HepG2 (cell line): Measurements from ENCODE around the gene REC114. TPM values are rescaled to one million over a fixed set of nuclear protein-coding genes. Genes with fewer than 3 reads are reported as not detected.

Experiments
- ATAC-seq: fragments of 200-7000 bp; cut with Tn5 transposase; 3 replicates; pipeline ENCODE4 v1.9.1; 2020; ENCODE audit warnings: mild to moderate bottlenecking, moderate library complexity
- BruUV-seq: library from RNA; stranded (reverse); fragments of 400-500 nt; replicated peaks from 2 replicates; lab custom pipeline; 2021; lab: Mats Ljungman, UMichigan
- CTCF ChIA-PET: fragments of 300-600 bp; formaldehyde crosslinking; extraction: SDS; loops from one replicate; lab custom pipeline; 2021; ENCODE audit warnings: low total read pairs, inconsistent platforms, low intra/inter-chr PET ratio; lab: Yijun Ruan, JAX
- POLR2A ChIA-PET: fragments of 350-600 bp; sonication (Branson Sonifier 250); formaldehyde crosslinking; loops from one replicate; lab custom pipeline; 2020; ENCODE audit warnings: antibody characterized with exemption, inconsistent platforms; lab: Yijun Ruan, JAX
- DNase-seq: peaks from one replicate; pipeline ENCODE4 v3.0.0-alpha.2; 2015; ENCODE audit warnings: low spot score
- FAIRE-seq: peaks from 3 replicates; lab custom pipeline; 2011; peaks lifted over from hg19 to GRCh38; lab: Jason Lieb, UNC
- H2AFZ ChIP-seq: one replicate; pipeline ENCODE4 v1.6.1; 2011; ENCODE audit warnings: low read length, inconsistent platforms
- H3K27ac ChIP-seq: fragments of 300-600 bp; 3 replicates; pipeline ENCODE4 v1.8.0; 2011; ENCODE audit warnings: mixed run types, mild to moderate bottlenecking, mixed read lengths, low read length, inconsistent platforms; ENCODE audit not compliant: insufficient read depth; ENCODE audit errors: extremely low read length
- H3K27me3 ChIP-seq, 2 experiments: fragments of 200-600 bp in 1 of 2; 2 replicates in 1 of 2; 3 replicates in 1 of 2; pipeline versions ENCODE4 v1.6.0 to v1.8.0; 2011; ENCODE audit warnings: low read length in 2 of 2, mild to moderate bottlenecking in 2 of 2, moderate library complexity in 2 of 2, inconsistent platforms in 1 of 2; ENCODE audit not compliant: insufficient read depth in 2 of 2, control insufficient read depth in 1 of 2
- H3K36me3 ChIP-seq, 2 experiments: fragments of 200-600 bp in 1 of 2; replicated peaks in 1 of 2; 2 replicates in 1 of 2; 3 replicates in 1 of 2; pipeline versions ENCODE4 v1.5.1 to v1.8.0; 2011; ENCODE audit warnings: low read length in 2 of 2, inconsistent platforms in 1 of 2; ENCODE audit not compliant: insufficient read depth in 2 of 2, control insufficient read depth in 1 of 2
- H3K4me1 ChIP-seq: 2 replicates; pipeline ENCODE4 v1.5.1; 2012; ENCODE audit warnings: low read length, inconsistent platforms; ENCODE audit not compliant: insufficient read depth
- H3K4me2 ChIP-seq: 2 replicates; pipeline ENCODE4 v1.6.0; 2011; ENCODE audit warnings: low read depth, low read length, inconsistent platforms
- H3K4me3 ChIP-seq, 3 experiments: fragments of 200-600 bp in 1 of 3; sonication (generic), shearing (Covaris generic) in 1 of 3; replicated peaks in 1 of 3; 2 replicates each; pipeline ENCODE4 v1.5.1; 2011 to 2016; ENCODE audit warnings: low read length in 3 of 3, inconsistent platforms in 2 of 3, low read depth in 2 of 3, mild to moderate bottlenecking in 2 of 3, control low read depth in 1 of 3, mixed read lengths in 1 of 3; ENCODE audit not compliant: insufficient read depth in 1 of 3
- H3K79me2 ChIP-seq: one replicate; pipeline ENCODE4 v1.6.1; 2011; ENCODE audit warnings: low read length, inconsistent platforms; ENCODE audit not compliant: insufficient read depth
- H3K9ac ChIP-seq: 2 replicates; pipeline ENCODE4 v1.6.0; 2011; ENCODE audit warnings: mild to moderate bottlenecking, low read depth, low read length, inconsistent platforms; ENCODE audit not compliant: insufficient read depth
- H3K9me3 ChIP-seq: 2 replicates; pipeline ENCODE4 v1.5.1; 2012; ENCODE audit warnings: mild to moderate bottlenecking, low read length
- H4K20me1 ChIP-seq: 2 replicates; pipeline ENCODE4 v1.6.0; 2011; ENCODE audit warnings: inconsistent platforms, mild to moderate bottlenecking, low read length, moderate library complexity; ENCODE audit not compliant: insufficient read depth
- ATF2 ChIP-seq: sonication (generic); formaldehyde crosslinking; IDR thresholded peaks from 2 replicates; pipeline ENCODE4 v1.4.0; 2020; ENCODE audit warnings: missing genetic modification reagents
- BRCA1 ChIP-seq: sonication (generic); formaldehyde crosslinking; IDR thresholded peaks from 2 replicates; pipeline ENCODE4 v1.4.0; 2020; ENCODE audit warnings: missing genetic modification reagents
- CENPT ChIP-seq: sonication (generic); formaldehyde crosslinking; IDR thresholded peaks from 2 replicates; pipeline ENCODE4 v1.8.0; 2022; ENCODE audit warnings: low read depth, mild to moderate bottlenecking, moderate library complexity, missing genetic modification reagents
- ELF4 ChIP-seq: sonication (generic); formaldehyde crosslinking; IDR thresholded peaks from 2 replicates; pipeline ENCODE4 v1.5.0; 2020; ENCODE audit warnings: missing genetic modification reagents, mild to moderate bottlenecking, moderate library complexity, borderline replicate concordance
- GTF2F1 ChIP-seq: fragments of 150-350 bp; IDR thresholded peaks from 2 replicates; pipeline ENCODE4 v1.6.1; 2014; ENCODE audit warnings: low read length
- HNRNPLL ChIP-seq: fragments of 200-400 bp; formaldehyde crosslinking; IDR thresholded peaks from 2 replicates; pipeline ENCODE4 v1.6.1; 2017; ENCODE audit warnings: mild to moderate bottlenecking, low read depth, low read length; ENCODE audit not compliant: poor library complexity, severe bottlenecking
- MED8 ChIP-seq: sonication (generic); formaldehyde crosslinking; IDR thresholded peaks from 2 replicates; pipeline ENCODE4 v1.8.1; 2023; ENCODE audit warnings: mild to moderate bottlenecking, missing genetic modification reagents; ENCODE audit not compliant: insufficient replicate concordance
- MLLT10 ChIP-seq: sonication (generic); formaldehyde crosslinking; IDR thresholded peaks from 2 replicates; pipeline ENCODE4 v1.4.0; 2020; ENCODE audit warnings: missing genetic modification reagents
- PHF21A ChIP-seq: sonication (generic); formaldehyde crosslinking; IDR thresholded peaks from 2 replicates; pipeline ENCODE4 v1.5.0; 2020; ENCODE audit warnings: mild to moderate bottlenecking, missing genetic modification reagents
- RBM39 ChIP-seq: fragments of 200-400 bp; formaldehyde crosslinking; IDR thresholded peaks from one replicate; pipeline ENCODE4 v1.6.1; 2018; ENCODE audit warnings: antibody characterized with exemption, mild to moderate bottlenecking, low read depth, low read length; ENCODE audit not compliant: poor library complexity, severe bottlenecking
- ZBTB7B ChIP-seq: sonication (generic); formaldehyde crosslinking; IDR thresholded peaks from 2 replicates; pipeline ENCODE4 v1.4.0; 2020; ENCODE audit warnings: missing genetic modification reagents
- ZNF547 ChIP-seq: sonication (generic); formaldehyde crosslinking; IDR thresholded peaks from 2 replicates; pipeline ENCODE4 v1.5.1; 2020; ENCODE audit warnings: mild to moderate bottlenecking, missing genetic modification reagents
- ZNF616 ChIP-seq: sonication (generic); formaldehyde crosslinking; IDR thresholded peaks from 2 replicates; pipeline ENCODE4 v1.5.0; 2020; ENCODE audit warnings: low read depth, mild to moderate bottlenecking, missing genetic modification reagents
- ZNF660 ChIP-seq: sonication (generic); formaldehyde crosslinking; IDR thresholded peaks from 2 replicates; pipeline ENCODE4 v1.5.1; 2020; ENCODE audit warnings: mild to moderate bottlenecking, low read depth, missing genetic modification reagents, borderline replicate concordance
- ZNF781 ChIP-seq: sonication (generic); formaldehyde crosslinking; IDR thresholded peaks from 2 replicates; pipeline ENCODE4 v1.5.1; 2020; ENCODE audit warnings: borderline replicate concordance, mild to moderate bottlenecking, missing genetic modification reagents; ENCODE audit errors: not compliant biosample characterization
- WGBS: methylation state at CpG from one replicate; pipeline ENCODE4 v1.1.6; 2017; ENCODE audit warnings: low lambda C conversion rate; 5-methylcytosine and 5-hydroxymethylcytosine counted together
- in situ Hi-C: cut with HindIII; loops from 2 replicates; pipeline ENCODE4 v1.10.0; 2017; ENCODE audit warnings: low pct_unique_long_range_greater_than_20kb; ENCODE audit not compliant: extremely low pct_ligation_motif_present
- intact Hi-C: fragments of 100-400 bp; cut with micrococcal nuclease; formaldehyde crosslinking; loops from one replicate; pipeline ENCODE4 v1.10.0; 2022; ENCODE audit not compliant: unreplicated experiment
- polyA plus RNA-seq, 8 experiments: library from polyadenylated mRNA; depleted of rRNA in 3 of 8; stranded (reverse) in 7 of 8; unstranded in 1 of 8; fragments of >200 nt; fragmentation: Illumina TruSeq in 4 of 8; extraction: Trizol in 4 of 8; gene quantifications; 2 replicates each; pipeline versions ENCODE4 v1.2.1 to v1.2.3, GENCODE V29; 2011 to 2016; ENCODE audit warnings: low read depth in 4 of 8, missing spikeins in 1 of 8, mixed read lengths in 1 of 8; ENCODE audit not compliant: insufficient read depth in 1 of 8
- total RNA-seq, 5 experiments: library from RNA; depleted of rRNA; stranded (reverse); fragments of >200 nt; fragmentation: Illumina TruSeq; extraction: Trizol; gene quantifications; 2 replicates each; pipeline ENCODE4 v1.2.3, GENCODE V29; 2016; ENCODE audit warnings: low read depth in 1 of 5
- TF ChIP-seq, protein P1 (sequence below): sonication (generic); formaldehyde crosslinking; IDR thresholded peaks from 2 replicates; pipeline ENCODE4 v1.8.0; 2022; ENCODE audit warnings: mild to moderate bottlenecking, missing genetic modification reagents; ENCODE audit not compliant: insufficient replicate concordance
- TF ChIP-seq, protein P2 (sequence below): sonication (generic); formaldehyde crosslinking; IDR thresholded peaks from 2 replicates; pipeline ENCODE4 v1.5.0; 2020; ENCODE audit warnings: mild to moderate bottlenecking, missing genetic modification reagents

REC114 gene
- total and polyA plus RNA-seq, 2 of the 13 experiments (the other 11 are each of a cell fraction or from before 2014, with no cell fraction given), result not detected

- in situ Hi-C loops, result no loop called here
Measured at GRCh38 chr15:73608475-73608874, 165.5 kb downstream of the REC114 start.

DNA sequence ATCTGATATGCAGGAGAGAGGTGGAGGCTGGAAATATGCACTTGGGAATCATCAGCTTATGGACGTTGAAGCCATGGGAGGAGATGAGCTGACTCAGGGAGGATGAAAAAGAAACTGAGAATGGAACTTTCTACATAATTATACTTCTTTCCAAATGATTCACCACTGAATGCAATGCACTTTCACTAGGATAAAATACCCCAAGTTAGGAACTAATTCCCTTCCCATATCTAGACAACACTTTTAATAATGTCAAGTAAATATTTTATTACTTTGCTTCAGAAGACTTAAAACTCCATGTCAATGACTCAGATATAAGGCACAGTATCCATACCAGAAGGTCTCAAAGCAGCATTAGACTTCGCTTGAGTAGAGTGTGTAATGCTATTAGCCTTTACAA lies 166.0 kb downstream of the REC114 start:
- POLR2A ChIA-PET, result no interaction called here
- intact Hi-C loops, result no loop called here
- in situ Hi-C loops, result no loop called here
- H3K4me3 ChIP-seq, result no peak overlapping the region
- WGBS, result 95% methylated on average over 2 of the region's 2 CpGs
- peaks cover 81% of the 10 kb centered on the region for H3K79me2 ChIP-seq
- H3K27ac ChIP-seq, result no peak overlapping the region
- DNase-seq, result no peak
- no peaks in the 10 kb centered on the region for H3K9me3 ChIP-seq
- BruUV-seq, result no TSS peak
- H4K20me1 ChIP-seq, result peaks cover 23% of the 10 kb centered on the region
- peaks cover 21% of the 10 kb centered on the region for H3K4me1 ChIP-seq
- CTCF ChIA-PET, result no interaction called here
- no peak overlapping the region for H3K4me2 ChIP-seq
- no peak for TF ChIP-seq CENPT
- no peak for TF ChIP-seq ZBTB7B
- TF ChIP-seq, protein P1, sequence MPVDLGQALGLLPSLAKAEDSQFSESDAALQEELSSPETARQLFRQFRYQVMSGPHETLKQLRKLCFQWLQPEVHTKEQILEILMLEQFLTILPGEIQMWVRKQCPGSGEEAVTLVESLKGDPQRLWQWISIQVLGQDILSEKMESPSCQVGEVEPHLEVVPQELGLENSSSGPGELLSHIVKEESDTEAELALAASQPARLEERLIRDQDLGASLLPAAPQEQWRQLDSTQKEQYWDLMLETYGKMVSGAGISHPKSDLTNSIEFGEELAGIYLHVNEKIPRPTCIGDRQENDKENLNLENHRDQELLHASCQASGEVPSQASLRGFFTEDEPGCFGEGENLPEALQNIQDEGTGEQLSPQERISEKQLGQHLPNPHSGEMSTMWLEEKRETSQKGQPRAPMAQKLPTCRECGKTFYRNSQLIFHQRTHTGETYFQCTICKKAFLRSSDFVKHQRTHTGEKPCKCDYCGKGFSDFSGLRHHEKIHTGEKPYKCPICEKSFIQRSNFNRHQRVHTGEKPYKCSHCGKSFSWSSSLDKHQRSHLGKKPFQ (CRISPR knock-in tag), result no peak
- no peak for TF ChIP-seq PHF21A
- TF ChIP-seq ATF2 (CRISPR knock-in tag), result no peak
- TF ChIP-seq MLLT10 (CRISPR knock-in tag), result no peak
- TF ChIP-seq, protein P2, sequence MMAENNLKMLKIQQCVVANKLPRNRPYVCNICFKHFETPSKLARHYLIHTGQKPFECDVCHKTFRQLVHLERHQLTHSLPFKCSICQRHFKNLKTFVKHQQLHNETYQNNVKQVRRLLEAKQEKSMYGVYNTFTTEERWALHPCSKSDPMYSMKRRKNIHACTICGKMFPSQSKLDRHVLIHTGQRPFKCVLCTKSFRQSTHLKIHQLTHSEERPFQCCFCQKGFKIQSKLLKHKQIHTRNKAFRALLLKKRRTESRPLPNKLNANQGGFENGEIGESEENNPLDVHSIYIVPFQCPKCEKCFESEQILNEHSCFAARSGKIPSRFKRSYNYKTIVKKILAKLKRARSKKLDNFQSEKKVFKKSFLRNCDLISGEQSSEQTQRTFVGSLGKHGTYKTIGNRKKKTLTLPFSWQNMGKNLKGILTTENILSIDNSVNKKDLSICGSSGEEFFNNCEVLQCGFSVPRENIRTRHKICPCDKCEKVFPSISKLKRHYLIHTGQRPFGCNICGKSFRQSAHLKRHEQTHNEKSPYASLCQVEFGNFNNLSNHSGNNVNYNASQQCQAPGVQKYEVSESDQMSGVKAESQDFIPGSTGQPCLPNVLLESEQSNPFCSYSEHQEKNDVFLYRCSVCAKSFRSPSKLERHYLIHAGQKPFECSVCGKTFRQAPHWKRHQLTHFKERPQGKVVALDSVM (CRISPR knock-in tag), result no peak
- no peak for TF ChIP-seq ZNF660
- TF ChIP-seq RBM39, result no peak
- no peak for TF ChIP-seq ZNF781 (CRISPR knock-in tag)
- FAIRE-seq, result no peak
- H3K9ac ChIP-seq, result no peak overlapping the region
- H3K27me3 ChIP-seq, result no peaks in the 10 kb centered on the region
- H2AFZ ChIP-seq, result no peak overlapping the region
- no peak for ATAC-seq
- H3K36me3 ChIP-seq, result no peaks in the 10 kb centered on the region; a peak in 1 of 5 replicates

More at GRCh38 chr15:73608475-73608874, 165.5 kb downstream of the REC114 start:
- intact Hi-C loops, result no loop called here
- no peak for ATAC-seq
- 94% methylated on average over 1 of the region's 1 CpG for WGBS
- POLR2A ChIA-PET, result no interaction called here
- no peak for DNase-seq
- Histone ChIP-seq H3K9me3 (no peaks in the 10 kb centered on the region), H3K79me2 (peaks cover 82% of the 10 kb centered on the region), H3K27me3 (no peaks in the 10 kb centered on the region), H3K9ac (no peak overlapping the region), H3K4me3 (no peak overlapping the region), H3K4me1 (peaks cover 21% of the 10 kb centered on the region), H3K4me2 (no peak overlapping the region), H3K27ac (no peak overlapping the region), H3K36me3 (no peaks in the 10 kb centered on the region; a peak in 1 of 5 replicates), H2AFZ (no peak overlapping the region), H4K20me1 (peaks cover 23% of the 10 kb centered on the region)
- no peak for FAIRE-seq
- no peak for TF ChIP-seq MED8
- no peak for TF ChIP-seq ELF4
- no peak for TF ChIP-seq BRCA1 (CRISPR knock-in tag)
- no peak for TF ChIP-seq ZNF547 (CRISPR knock-in tag)
- no peak for TF ChIP-seq HNRNPLL
- no peak for TF ChIP-seq ZNF616
- TF ChIP-seq GTF2F1, result no peak
- CTCF ChIA-PET, result no interaction called here
- BruUV-seq, result no TSS peak
